COR-L47 (cell line): ENCODE results near the gene POR.

ENCODE experiments used
- DNase-seq: peaks from one replicate; lab custom pipeline; 2025; lab: John Stamatoyannopoulos, UW

The POR gene

GRCh38 chr7:75955331-75955955, 40.5 kb downstream of the POR start:
- DNase-seq = no peak

DNA sequence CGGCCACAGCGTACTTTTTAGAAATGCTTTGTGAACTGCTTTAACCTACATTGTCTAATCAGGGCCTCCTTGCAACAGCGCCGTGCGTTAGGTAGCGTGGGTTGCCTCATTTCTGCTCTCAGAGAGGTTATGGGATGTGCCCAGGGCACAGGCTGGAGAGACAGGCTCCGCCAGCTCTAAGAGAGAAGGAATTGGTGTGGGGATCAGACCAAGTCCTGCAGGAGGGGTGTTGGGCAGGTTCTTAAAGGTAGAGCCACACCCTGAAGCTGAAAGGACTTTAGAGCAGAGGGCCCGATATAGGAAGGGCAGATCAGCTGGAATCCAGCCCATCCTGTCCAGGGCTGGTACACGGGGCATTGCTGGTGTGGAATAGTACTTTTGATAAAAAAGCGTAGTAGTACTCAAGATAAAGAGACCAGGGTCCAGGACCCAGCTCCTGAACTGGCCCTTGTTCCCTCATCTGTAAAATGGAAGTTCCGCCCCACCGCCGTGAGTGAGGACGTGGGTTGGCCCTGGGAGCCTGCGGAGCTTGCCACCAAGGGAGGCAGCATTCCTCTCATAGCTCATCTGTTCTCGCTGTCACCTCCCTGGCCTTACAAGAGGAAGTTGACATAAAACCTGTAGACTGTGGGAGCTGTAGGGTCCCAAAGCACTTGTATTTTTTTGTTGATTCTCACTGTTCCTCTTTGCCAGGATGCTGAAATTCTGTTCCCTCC, 42.2 kb downstream of the POR start:
- DNase-seq = no peak

DNA sequence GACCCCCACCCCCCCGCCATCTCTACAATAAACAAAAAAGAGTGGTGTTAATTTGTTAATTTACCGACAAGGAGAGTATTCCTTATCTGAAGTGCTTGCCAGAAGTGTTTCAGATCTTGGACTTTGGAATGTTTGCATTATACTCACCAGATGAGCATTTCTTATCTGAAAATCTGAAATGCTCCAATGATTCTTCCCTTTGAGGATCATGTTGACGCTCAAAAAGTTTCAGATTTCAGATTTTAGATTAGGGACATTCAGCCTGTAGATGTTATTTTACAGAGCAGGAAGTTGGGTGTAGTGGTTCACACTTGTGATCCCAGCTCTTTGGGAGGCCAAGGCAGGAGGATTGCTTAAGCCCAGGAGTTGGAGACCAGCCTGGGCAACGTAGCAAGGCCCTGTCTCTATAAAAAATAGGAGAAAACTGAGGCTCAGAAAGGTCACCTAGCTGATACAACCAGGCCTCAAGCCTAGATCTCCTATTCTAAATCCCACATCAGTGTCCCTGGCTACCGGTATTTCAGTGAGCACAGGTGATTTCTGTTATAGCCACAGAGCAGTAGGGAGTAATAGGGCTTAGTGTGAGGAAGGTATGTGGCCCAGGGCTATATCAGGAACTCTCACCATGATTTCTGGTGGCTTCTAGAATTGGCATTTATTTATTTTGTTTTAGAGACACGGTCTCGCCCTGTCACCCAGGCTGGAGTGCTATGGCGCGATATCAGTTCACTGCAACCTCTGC, 44.0 kb downstream of the POR start:
- no peak for DNase-seq

GRCh38 chr7:75960372-75960771, 45.4 kb downstream of the POR start:
- DNase-seq = no peak

DNA sequence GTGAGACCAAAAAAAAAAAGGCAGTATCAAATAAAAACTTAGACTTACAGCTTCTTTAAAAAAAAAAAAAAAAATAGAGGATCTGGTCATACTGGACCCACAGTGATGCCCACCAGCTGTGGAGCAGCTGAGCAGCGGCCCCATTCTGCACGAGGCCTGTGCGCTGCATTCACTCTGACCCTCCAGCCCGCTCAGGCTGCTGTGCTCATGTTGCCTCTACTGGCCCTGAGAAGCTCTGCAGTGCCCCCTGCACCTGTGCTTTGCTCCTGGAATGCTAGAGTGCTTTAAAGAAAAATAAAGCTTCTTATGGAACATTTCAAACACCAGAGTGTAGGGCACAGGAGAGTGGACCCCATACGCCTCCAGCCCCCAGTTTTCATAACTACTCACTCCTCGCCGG, 46.3 kb downstream of the POR start:
- no peak for DNase-seq

DNA sequence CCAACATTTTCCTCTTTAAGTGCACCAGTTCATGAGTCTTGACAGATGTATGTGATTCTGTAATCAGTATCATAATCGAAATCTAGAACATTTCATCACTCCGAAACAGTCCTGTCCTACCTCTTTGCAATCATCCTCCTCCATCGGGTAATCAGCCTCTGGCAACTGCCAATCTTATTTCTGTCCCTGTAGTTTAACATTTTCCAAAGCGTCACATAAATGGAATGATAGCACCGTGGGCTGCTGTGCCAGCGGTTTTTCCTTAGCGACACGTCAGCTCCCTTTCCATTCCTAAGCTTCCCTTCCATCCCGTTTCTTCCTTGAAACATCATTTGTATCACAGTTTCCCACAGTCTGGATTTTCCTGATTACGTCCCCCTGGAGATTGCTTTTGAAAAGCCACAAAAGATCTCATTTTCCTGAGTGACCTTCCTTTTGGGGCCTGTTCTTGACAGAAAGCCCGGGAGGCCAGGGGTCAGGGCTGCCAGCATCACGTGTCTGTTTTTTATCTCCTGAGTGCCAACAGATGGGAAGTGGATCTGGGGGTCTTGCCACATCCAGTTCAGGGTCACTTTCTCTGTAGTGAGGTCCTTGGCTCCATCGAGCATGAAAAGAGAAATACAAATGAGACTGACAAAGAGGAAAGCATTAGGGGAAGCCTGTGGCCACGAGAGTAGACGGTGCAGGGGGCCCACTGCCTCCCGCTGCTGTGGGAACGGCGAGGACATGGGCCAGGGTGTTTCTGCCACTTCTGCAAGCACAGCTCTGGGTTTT, 47.8 kb downstream of the POR start:
- no peak for DNase-seq

DNA sequence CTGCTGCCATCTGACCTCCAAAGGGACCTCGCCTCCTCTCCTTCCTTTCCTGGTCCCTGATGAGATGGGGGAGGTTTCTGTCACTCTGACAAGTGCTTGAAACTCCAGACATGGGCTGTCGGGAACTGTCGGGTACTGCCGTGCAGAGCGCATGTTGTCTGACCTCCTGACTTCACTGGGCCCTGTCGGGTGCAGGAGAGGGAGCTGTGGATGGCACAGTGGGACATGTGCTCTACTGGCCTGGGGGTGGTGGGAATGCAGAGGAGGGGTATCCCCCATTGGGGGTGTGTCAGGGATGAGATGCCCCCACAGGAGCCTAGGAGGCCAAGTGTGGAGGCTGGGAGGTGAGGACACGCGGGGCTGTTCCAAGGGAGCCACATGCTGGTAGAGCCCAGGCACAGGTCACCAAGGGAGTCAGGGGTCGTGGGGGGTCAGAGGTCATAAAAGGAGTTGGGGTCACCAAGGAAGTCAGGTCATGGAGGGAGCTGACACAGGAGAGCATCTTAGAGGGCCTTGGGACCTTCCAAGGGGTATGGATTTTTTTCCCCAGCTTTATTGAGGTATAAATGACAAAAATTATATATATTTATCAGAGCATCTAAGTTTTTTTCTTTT, 48.5 kb downstream of the POR start:
- no peak for DNase-seq

DNA sequence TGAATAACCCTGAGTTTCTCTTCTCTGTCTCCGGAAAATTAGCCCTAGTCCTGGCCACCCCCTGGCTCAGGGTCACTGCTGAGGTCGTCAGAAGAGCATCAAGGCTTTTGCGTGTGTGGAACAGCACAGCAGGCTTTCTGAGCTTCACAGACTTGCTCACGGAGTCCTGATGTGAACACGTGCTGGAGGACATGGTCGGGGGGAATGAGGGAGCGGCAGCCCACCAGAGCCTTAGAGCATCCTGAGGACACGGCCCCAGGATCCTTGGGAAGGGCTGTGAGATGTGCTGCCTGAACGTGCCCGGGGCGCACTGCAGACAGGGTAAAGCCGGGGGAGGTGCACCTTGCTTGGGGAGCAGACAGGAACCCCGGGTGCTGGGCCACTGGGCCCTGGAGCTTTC, 50.7 kb downstream of the POR start:
- DNase-seq = no peak

DNA sequence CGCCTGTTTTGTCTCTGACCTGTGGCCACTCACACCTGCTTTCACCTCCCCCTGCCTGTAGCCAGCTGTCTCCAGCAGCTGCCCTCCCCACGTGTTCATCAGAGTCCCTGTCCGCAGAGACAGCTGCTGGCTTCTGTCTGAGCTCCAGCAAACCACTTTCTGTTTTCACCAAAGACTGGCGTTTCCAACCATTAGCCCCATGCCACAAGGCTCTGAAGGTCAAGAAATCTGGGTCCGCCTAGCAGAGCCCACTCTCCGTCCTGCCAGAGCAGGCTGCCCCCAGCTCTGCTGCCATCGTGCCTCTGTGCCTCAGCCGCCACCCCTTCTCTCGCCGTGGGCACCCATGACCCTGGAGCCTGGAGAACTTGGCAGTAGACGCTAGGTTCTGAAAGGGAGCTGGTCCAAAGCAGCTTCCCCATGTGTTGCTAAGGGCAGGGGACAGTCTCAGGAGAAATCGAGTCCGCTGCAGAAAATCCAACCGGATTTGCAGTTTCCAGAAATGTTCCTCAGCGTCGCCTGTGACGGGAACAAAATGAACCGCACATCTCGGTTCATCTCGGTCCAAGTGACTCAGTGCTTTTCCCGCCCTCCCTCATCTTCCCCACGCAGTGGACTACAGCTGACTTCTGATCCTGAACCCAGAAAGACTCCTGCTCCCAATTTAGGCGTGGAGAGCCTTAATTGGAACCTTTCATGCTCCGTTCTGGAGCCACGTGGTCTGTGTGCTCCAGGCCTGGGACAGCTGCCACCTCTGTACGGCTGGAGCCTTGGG, 51.4 kb downstream of the POR start:
- peak; percentile 82 for DNase-seq

DNA sequence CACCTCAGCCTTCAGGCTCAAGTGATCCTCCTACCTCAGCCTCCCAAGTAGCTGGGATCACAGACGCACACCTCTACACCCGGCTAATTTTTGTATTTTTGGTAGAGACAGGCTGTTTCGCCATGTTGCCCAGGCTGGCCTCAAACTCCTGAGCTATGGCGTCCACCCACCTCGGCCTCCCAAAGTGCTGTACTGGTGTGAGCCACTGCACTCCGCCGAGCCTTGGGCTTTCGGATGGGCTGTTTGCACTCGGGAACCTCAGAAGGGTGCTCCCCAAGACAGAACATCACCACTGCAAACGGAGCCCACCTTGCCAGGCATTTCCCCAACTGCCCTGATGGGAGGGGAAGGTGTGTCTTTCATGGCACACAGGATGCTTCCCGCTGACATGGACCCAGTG, 52.1 kb downstream of the POR start:
- DNase-seq = no peak

DNA sequence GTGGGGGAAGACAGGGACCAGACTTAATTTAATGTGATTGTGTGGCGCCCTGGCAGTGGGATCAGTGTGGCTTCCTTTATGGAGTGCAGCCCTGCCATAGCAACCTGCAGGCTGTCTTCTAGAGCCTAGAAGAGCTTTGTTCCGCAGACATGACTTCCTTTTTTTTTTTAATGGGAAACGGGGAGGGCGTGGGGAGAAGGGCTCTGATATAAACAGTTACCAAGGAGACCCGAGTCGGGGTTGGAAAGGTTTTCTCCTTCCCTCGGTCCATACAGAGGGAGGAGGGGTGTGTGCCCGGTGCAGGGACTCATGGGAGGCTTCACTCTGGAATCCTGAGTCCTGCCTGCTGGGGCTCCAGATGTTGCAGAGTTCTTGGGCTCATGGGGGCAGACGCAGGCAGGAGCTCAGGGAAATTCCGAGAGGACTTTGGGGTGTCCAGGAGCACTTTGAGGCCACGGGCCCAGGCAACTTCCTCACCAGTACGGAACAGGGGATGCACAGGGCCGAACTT, 52.6 kb downstream of the POR start:
- DNase-seq = peak; percentile 59

- DNase-seq = no peak
Measured at GRCh38 chr7:75968012-75968411, 53.1 kb downstream of the POR start.

- no peak for DNase-seq
Measured at GRCh38 chr7:75968561-75969001, 53.6 kb downstream of the POR start.

GRCh38 chr7:75969182-75969581, 54.2 kb downstream of the POR start:
- no peak for DNase-seq

DNA sequence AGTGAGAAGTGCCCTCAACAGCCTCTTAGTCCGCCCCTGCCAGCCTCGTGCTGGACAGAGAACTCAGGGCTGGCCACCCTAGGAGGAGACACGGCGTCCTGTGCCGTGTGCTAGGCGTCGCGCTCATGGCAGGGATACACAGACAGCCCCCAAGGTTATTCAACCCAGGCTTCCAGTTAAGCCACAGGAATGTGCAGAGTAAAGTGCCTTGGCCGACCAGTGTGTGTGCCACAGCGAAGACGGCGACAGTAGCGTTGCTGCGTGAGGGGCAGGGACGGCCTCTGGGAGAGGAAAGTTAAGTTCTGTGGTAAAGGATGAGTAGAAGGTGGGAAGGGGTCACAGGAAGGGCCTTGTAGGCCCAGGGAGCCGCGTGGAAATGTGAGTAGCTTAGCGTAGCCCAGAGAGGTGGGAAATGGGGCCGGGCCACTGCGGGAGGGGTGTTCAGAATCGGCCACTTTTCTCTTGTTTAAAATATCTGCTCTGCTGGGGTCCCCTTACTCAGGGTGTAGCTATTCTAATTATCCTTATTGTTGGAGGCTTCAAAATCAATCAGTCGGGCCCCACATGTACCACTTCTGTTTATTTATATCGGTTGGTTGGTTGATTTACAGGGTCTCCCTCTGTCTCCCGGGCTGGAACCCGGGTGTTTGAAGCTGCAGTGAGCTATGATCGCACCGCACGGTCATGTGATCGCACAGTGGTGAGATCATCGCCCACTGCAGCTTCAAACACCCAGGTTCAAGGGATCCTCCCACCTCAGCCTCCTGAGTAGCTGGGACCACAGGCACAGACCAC, 54.9 kb downstream of the POR start:
- DNase-seq = no peak

DNA sequence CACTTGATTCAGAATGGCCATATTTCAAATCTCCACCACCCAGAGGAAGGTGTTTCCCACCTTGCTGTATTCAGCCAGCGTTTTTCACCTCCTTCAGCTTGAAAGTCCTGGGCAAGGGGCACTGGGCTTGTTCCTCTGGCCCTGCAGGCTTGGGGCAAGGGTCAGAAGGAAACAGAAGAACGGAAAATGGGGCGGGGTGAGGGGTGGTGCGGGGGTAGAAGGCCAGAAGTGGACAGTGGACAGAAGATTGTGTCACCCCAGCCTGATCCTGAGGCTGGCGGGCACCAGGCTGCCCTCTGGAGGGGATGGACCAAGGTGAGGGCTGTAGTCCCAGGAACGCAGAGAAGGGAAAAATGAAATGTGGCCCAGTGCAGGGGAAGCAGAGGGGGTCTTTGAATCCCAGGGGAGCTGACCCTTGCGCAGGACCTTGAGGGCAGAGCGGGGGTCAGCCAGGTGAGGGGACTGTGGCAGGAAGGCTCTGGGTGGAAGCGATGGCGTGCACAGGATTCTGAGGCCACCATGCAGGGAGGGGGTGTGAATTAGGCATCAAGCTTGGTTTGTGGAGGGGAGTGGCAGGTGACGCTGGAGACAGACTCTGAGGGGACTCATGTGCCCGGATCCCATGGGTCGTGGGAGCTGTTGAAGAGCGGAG, 56.5 kb downstream of the POR start:
- no peak for DNase-seq

DNA sequence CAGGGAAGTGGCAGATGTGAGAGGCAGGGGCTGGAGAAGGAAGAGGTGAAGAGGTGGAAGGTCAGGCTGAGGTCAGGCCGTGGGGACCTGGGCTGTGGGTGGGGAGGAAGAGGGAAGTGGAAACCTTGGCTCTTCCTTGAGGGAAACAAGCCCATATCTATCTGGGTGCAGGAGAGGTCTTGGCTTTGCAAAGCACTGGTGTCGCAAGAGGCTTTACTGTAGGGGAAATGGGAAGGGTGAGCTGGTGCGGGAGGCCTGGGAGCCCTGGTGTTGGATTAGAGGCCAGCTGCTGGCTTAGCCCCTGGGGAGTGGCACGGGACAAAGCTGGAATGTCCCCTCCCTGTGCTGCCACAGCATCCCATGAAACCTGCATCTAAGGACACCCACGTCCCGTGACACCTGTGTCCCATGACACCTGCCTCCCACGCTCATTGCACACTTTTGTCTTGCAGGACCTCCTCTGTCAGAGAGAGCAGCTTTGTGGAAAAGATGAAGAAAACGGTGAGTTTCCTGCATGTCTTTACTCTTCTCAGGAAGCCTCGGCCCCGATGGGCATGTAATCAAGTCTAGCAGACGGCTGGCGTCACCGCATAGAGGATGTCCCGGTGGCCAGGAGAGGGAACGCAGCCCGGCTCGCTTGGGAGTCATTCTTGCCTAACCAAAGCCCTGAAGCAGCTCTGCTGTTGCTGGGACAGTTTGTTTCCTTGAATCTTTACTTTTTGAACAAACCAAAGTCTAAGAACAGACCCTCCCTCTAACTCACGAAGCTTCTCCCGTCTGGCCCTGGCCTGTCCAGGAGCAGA, 57.2 kb downstream of the POR start:
- DNase-seq = no peak

DNA sequence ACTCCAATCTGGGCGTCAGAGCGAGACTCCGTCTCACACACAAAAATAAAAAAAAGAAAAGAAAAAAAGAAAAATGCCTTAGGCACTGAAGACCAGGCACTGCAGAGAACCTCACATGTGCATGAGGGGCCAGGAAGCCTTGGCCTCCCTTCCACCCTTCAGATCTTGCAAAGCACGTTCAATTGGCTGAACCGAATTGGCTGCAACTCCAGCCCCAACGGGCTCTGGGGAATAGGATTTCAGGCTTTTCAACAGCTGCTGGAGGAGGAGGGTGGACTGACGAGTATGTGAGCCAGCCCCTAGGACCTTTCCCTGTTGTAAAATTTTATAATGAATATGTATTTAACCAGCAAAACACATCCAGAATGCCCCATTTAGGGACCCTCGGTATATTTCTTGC, 62.8 kb downstream of the POR start:
- no peak for DNase-seq
